Osteoblast (primary cell): ENCODE measurements around the gene IQCM. TPM values are rescaled to one million over a fixed set of nuclear protein-coding genes. Genes with fewer than 3 reads are reported as not detected.

Experiments used
- DNase-seq: peaks from one replicate; pipeline ENCODE4 v3.0.0; 2011; ENCODE audit warnings: low spot score, mixed read lengths; ENCODE audit not compliant: insufficient read length; ENCODE audit errors: missing footprints
- H2AFZ ChIP-seq: 2 replicates; pipeline ENCODE4 v1.6.0; 2011; ENCODE audit warnings: mild to moderate bottlenecking, low read length
- H3K27ac ChIP-seq: 2 replicates; pipeline ENCODE4 v1.5.1; 2011; ENCODE audit warnings: mild to moderate bottlenecking, low read depth, low read length, moderate library complexity
- H3K27me3 ChIP-seq: 2 replicates; pipeline ENCODE4 v1.6.0; 2012; ENCODE audit warnings: mild to moderate bottlenecking, control low read depth, inconsistent platforms, low read length, moderate library complexity; ENCODE audit not compliant: insufficient read depth
- H3K36me3 ChIP-seq: 2 replicates; pipeline ENCODE4 v1.5.1; 2011; ENCODE audit warnings: mild to moderate bottlenecking, low read length, control low read depth, moderate library complexity; ENCODE audit not compliant: insufficient read depth
- H3K4me1 ChIP-seq: 2 replicates; pipeline ENCODE4 v1.5.1; 2011; ENCODE audit warnings: mild to moderate bottlenecking, low read length, control low read depth, moderate library complexity; ENCODE audit not compliant: insufficient read depth
- H3K4me2 ChIP-seq: 2 replicates; pipeline ENCODE4 v1.6.0; 2011; ENCODE audit warnings: mild to moderate bottlenecking, low read length; ENCODE audit not compliant: insufficient read depth
- H3K4me3 ChIP-seq: fragments of 200-600 bp; sonication (generic); 3 replicates; pipeline ENCODE4 v1.5.1; 2012; ENCODE audit warnings: mild to moderate bottlenecking, low read length, inconsistent platforms; ENCODE audit not compliant: insufficient read depth
- H3K79me2 ChIP-seq: 2 replicates; pipeline ENCODE4 v1.6.0; 2012; ENCODE audit warnings: mild to moderate bottlenecking, low read length, control low read depth, inconsistent platforms; ENCODE audit not compliant: insufficient read depth
- H3K9me3 ChIP-seq: 2 replicates; pipeline ENCODE4 v1.5.1; 2011; ENCODE audit warnings: low read depth, low read length, control low read depth
- H4K20me1 ChIP-seq: 2 replicates; pipeline ENCODE4 v1.6.0; 2012; ENCODE audit warnings: mild to moderate bottlenecking, low read length, control low read depth; ENCODE audit not compliant: insufficient read depth
- CTCF ChIP-seq: IDR thresholded peaks from 2 replicates; pipeline ENCODE4 v1.5.1; 2011; ENCODE audit warnings: mild to moderate bottlenecking, low read depth, low read length, moderate library complexity; ENCODE audit errors: extremely low read depth
- total RNA-seq: library from RNA; depleted of rRNA; stranded (reverse); fragments of >200 nt; gene quantifications from 2 replicates; pipeline ENCODE4 v1.2.3, GENCODE V29; 2012

The IQCM gene
- total RNA-seq, 1 donor = not detected

DNA sequence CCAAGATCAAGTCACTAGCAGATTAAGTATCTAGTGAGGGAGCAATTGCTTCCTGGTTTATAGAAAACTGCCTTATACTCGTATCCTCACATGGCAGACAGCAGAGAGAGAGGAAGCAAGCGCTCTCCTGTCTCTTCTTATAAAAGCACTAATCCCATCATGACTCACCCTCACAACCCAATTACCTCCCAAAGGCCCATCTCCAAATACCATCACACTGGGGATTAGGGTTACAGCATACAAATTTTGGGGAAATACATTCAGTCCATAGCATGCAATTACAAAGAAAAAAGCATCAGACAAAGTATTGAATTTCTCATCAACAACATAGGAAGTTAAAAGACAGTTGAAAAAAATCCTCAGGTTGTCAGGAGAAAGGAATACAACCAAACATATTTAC is 292.6 kb downstream of the IQCM start:
- Histone ChIP-seq H3K9me3 (no peaks in the 10 kb centered on the region), H3K36me3 (no peaks in the 10 kb centered on the region), H3K27me3 (no peaks in the 10 kb centered on the region), H3K27ac (no peak overlapping the region), H3K4me3 (no peak overlapping the region), H3K79me2 (no peaks in the 10 kb centered on the region), H4K20me1 (no peaks in the 10 kb centered on the region), H3K4me2 (no peak overlapping the region), H3K4me1 (no peaks in the 10 kb centered on the region), H2AFZ (no peak overlapping the region)
- no peak for DNase-seq
- TF ChIP-seq CTCF = no peak

- no peaks in the 10 kb centered on the region for H3K36me3 ChIP-seq
- TF ChIP-seq CTCF = no peak
- H3K9me3 ChIP-seq = no peaks in the 10 kb centered on the region
- no peak overlapping the region for H3K4me2 ChIP-seq
- no peak overlapping the region for H3K4me3 ChIP-seq
- H3K4me1 ChIP-seq = no peaks in the 10 kb centered on the region
- H3K27me3 ChIP-seq = no peaks in the 10 kb centered on the region
- no peak overlapping the region for H2AFZ ChIP-seq
- no peaks in the 10 kb centered on the region for H3K79me2 ChIP-seq
- no peak overlapping the region for H3K27ac ChIP-seq
- no peak for DNase-seq
- no peaks in the 10 kb centered on the region for H4K20me1 ChIP-seq
These were observed 293.8 kb downstream of the IQCM start for GRCh38 chr4:149521611-149522425.

- Histone ChIP-seq H3K27ac (no peak overlapping the region), H3K79me2 (no peaks in the 10 kb centered on the region), H3K9me3 (no peaks in the 10 kb centered on the region), H3K36me3 (no peaks in the 10 kb centered on the region), H4K20me1 (no peaks in the 10 kb centered on the region), H2AFZ (no peak overlapping the region), H3K4me1 (no peaks in the 10 kb centered on the region), H3K27me3 (no peaks in the 10 kb centered on the region), H3K4me2 (no peak overlapping the region), H3K4me3 (no peak overlapping the region)
- TF ChIP-seq CTCF = no peak
- DNase-seq = no peak
These were observed 297.2 kb downstream of the IQCM start for GRCh38 chr4:149518471-149518870.

- no peak for TF ChIP-seq CTCF
- Histone ChIP-seq H3K9me3 (no peaks in the 10 kb centered on the region), H3K36me3 (no peaks in the 10 kb centered on the region), H4K20me1 (no peaks in the 10 kb centered on the region), H3K4me2 (no peak overlapping the region), H2AFZ (no peak overlapping the region), H3K4me3 (no peak overlapping the region), H3K27me3 (no peaks in the 10 kb centered on the region), H3K4me1 (no peaks in the 10 kb centered on the region), H3K27ac (no peak overlapping the region), H3K79me2 (no peaks in the 10 kb centered on the region)
- no peak for DNase-seq
These were observed 302.6 kb downstream of the IQCM start for GRCh38 chr4:149513081-149513480.
